NCI-H1048 (cell line): ENCODE results near the gene MRAS.

Source experiments
- DNase-seq: peaks from one replicate; lab custom pipeline; 2025; lab: John Stamatoyannopoulos, UW

MRAS gene

DNA sequence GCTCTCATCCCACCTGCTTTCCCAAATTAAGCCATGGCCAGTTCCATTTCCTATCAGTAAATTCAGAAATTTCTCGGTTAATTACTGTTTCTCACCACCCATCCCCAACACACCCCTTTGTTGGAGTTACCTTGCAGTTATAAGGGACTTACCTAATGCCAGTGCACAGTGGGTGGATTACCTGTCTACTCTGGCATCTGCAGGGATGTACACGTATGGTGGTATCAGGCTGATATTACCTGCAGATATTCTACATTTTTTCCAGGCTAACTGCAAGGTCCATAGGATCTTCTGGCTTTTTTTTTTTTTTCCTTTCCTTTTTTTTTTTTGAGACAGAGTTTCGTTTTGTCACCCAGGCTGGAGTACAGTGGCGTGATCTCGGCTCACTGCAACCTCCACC is 7.9 kb upstream of the MRAS start:
- DNase-seq, result no peak

DNA sequence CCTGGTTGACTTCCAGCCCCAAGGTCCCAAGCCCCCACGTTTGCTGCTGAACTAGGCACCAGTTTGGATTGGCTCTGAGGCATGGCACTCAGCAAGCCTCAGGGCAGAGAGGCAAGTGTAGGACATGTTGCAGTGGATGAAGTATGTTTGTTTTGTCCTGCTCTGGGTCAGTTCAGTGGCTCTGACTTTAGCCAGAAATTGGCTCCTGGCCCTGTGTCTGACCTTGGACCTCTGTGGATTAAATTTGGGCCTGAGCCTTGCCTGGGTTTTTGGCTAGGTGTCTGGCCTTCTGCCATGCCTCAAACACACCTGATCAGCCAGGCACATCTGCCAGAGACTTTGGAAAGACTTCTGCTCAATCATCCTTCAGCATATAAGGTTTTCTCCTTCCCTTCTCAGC is 3.6 kb upstream of the MRAS start:
- no peak for DNase-seq

- DNase-seq, result no peak
Measured at GRCh38 chr3:138348754-138349739, 668 bp downstream of the MRAS start.

GRCh38 chr3:138349926-138350665 is 1.7 kb downstream of the MRAS start:
- DNase-seq, result no peak

- no peak for DNase-seq
Measured at GRCh38 chr3:138351151-138351550, 2.8 kb downstream of the MRAS start.

DNA sequence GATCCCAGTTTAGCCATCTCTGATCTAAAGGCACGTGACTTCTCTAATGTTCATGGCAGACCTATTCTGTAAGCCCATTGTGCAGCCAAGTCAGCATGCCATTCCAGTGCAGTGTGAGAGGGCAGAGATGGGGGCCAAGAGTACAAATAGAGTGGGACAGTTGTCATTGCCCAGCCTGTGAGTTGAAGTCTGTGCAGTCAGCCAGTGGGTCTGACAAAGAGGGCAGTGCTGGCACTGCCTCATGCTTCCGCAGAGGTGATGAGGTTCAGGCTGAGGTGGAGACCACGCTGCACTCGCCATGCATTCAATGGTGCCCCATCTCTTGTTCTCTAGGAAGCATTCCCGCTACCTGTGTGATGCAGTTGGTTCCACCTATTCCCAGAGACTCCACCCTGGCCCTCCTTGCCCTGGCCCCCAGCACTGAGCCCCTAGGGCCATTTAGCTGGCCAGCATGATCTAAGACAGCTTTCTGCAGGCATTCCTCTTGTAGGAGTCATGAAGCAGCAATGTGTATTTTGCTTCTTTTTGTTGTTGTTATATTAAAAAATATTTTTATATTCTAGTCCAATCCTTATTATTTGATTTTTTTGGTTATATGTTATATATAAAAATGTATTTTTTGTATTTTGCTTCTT is 3.7 kb downstream of the MRAS start:
- DNase-seq, result no peak

GRCh38 chr3:138354376-138354775 is 6.0 kb downstream of the MRAS start:
- no peak for DNase-seq

DNA sequence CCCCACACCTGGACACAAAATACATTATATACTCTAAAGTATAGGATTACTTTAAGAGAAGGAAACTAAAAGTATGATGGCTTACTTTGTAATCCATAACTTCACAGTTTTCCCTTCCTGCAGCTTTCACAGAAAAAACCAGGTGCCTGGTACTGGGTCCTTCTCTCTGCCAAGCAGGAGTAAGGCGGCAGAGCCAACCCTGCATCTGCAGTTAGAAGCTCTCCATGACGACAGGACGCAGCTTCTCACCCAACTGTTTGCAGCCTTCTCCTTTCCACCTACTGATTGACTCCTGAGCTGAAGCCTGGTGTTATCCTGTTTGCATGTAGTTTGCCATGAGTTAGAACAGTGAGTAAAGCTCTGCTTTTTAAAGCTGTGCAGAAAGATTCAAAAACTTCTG is 6.7 kb downstream of the MRAS start:
- DNase-seq, result no peak

- DNase-seq, result no peak
Measured at GRCh38 chr3:138356730-138357405, 8.5 kb downstream of the MRAS start.

- no peak for DNase-seq
Measured at GRCh38 chr3:138359148-138359918, 11.0 kb downstream of the MRAS start.

DNA sequence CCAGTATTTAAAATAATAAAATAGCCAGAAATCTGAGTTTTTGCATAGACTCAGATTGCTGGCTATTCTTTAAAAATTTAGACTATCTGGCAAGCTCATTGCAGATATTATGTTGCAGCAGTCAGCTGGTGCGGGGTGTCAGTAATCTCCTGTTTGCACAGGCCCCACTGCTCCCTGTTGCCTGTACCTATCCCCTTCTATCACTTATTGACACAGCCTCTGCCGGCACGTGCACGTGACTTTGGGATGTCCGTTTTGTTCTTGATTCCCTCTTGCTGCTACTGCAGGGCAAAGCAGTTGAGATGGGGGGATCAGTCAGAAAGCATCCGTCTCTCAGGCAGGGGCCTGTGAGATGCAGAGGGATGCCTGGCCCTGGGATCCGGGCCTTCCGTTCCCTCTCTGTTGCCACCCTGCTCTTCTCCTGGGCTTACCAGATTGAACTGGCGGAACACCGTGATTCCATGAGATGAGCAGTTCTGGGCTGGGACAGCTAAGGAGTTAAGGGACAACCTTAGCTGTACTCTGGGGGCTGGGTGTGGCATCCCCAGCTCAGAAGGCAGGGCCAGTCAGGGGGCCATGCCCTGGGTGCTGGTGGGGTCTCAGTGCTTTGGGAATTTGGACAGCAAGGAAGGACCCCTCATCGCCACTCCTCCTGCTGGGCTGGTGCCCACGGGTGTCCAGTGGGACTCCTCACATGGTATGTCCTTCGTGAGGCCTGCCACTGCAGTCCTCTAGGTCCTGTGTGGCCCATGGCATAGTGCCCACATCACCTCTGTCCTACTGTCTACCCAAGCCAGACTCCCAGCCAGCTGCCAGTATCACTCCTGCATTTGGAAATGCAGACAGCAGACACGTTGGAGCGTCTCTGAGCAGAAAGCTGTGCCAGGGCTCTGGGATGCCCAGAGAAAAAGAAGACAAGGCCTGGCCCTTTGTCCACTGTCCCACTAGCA is 11.8 kb downstream of the MRAS start:
- no peak for DNase-seq

DNA sequence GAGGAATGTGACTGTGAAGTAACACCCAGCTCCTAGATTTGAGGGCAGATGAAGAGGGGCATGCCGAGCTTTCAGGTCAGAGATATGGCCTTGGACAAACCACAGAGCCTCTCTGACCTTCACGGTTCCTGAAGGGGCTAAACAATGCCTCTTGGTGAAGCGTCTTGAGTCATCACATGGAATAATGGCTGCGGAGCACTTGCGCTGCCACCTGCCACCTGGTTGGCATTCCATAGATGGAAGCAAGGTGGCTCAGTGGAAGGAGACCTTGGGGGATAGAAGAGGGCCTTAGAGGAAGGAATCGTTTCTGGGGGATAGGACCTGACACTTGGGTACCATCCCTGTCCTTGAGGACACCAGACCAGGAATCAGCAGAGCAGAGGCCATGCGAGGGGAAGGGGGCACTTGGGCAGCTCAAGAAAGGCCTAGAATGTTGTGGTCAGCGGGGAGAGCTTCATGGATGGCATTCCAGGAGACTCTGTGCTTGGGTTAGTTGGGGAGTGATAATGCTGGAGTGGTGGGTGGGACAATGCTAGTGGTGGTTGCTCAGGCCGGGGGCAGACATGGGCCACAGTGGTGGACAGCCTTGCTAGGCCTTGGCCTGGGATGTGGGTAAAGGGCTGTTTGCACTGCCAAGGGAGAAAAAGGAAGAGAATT is 12.6 kb downstream of the MRAS start:
- no peak for DNase-seq

DNA sequence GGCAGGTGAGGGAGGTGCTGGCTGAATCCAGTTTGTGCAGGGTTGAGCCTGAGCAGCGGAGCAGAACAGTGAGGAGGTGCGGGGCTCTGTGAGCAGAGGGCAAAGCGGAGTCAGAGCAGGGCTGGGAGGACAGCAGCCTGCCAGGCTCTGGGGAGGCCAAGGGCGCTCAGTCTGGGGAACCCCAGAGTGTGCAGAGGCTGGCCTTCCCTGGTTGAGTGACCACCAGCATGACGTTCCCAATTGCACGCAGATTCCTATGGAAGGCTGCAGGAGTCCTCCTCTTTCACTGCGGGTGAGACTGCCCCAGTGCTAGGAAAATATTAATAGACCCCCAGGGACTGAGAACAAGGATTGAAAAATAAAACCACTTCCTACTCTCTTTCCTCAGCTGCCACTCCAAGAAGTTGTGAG is 13.2 kb downstream of the MRAS start:
- no peak for DNase-seq

GRCh38 chr3:138362538-138362937 is 14.2 kb downstream of the MRAS start:
- no peak for DNase-seq

- no peak for DNase-seq
Measured at GRCh38 chr3:138363322-138363721, 14.9 kb downstream of the MRAS start.

- no peak for DNase-seq
Measured at GRCh38 chr3:138364356-138365252, 16.2 kb downstream of the MRAS start.

DNA sequence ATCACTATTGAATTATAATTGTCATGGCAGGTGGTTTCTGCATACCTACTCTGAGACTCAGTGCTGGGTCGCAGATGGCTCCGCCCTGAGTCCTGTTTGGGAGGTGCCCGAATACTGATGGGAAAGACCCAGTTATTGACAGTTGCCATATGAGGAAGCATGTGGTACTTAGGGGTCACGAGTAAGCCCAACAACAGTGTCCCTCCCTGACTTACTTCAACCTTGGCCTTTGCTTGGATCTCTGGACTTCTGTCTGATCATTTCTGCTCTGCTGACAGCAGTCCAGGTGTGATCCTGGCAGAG is 16.8 kb downstream of the MRAS start:
- DNase-seq, result no peak

GRCh38 chr3:138366006-138366759 is 17.8 kb downstream of the MRAS start:
- DNase-seq, result no peak
